Esophagus mucosa (tissue), 1 donor: ENCODE data around the gene USF3. TPM values are rescaled to one million over a fixed set of nuclear protein-coding genes. Genes with fewer than 3 reads are reported as not detected.
"Not testable (repeated sequence)": the region's sequence is repeated elsewhere in the genome, so short reads cannot be mapped to it uniquely, and the experiment has no call there.

Experiments used
- ATAC-seq: fragments of 200-7000 bp; cut with Tn5 transposase; one replicate; pipeline ENCODE4 v1.9.1; 2020
- total RNA-seq: library from RNA; stranded (reverse); gene quantifications from one replicate; pipeline ENCODE4 v1.2.4, GENCODE V29; 2023
- donor health status: DM: yes; HTN: yes; CAD: no.

The USF3 gene
- total RNA-seq, 1 donor from 2014 or later = 10.7 TPM

DNA sequence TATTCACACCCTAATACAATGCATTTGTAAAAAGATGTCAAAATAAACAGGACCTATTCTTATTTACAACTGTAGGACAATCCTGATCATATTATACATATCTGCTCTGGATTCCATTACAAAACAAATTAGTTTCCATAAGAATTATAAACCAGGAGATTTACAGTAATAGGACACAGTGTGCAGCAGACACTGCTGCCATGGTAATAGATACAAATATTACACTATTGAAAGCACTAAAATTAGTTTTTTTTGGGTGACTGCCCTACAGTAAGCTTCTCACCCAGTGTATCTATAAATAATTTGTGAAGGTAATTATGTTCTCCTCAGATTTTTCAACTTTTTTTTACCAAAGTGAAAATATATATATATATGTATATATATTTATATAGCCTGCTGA lies 47.9 kb downstream of the USF3 start:
- ATAC-seq = no peak

DNA sequence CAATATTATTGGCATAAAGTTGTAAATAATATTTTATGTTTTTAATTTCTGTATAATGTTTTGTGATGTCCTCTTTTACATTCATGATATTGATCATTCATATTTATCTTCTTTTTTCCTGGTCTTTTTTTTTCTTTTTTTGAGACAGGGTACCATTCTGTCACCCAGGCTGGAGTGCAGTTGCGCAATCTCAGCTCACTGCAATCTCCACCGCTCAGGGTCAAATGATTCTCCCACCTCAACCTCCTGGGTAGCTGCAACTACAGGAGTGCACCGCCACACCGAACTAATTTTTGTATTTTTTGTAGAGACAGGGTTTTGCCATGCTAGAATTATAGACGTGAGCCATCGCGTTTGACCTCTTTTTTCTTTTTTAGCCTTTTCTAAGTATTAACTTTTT lies 52.9 kb downstream of the USF3 start:
- ATAC-seq = no peak

DNA sequence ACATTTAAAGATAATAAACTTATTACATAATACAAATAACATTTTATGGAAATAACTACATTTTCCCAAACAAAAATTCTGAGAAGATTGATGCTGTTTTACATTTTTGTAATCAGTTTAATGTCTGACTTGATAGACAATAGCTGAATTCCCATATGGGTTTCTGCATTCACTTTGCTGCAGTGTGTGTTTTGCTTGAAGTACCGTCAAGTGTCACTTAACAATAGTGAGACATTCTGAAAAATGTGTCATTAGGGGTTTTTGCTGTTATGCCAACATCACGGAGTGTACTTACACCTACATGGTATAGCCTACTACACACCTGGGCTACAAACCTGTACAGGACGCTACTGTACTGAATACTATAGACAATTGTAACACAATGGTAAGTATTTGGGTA lies 57.5 kb downstream of the USF3 start:
- ATAC-seq = no peak

DNA sequence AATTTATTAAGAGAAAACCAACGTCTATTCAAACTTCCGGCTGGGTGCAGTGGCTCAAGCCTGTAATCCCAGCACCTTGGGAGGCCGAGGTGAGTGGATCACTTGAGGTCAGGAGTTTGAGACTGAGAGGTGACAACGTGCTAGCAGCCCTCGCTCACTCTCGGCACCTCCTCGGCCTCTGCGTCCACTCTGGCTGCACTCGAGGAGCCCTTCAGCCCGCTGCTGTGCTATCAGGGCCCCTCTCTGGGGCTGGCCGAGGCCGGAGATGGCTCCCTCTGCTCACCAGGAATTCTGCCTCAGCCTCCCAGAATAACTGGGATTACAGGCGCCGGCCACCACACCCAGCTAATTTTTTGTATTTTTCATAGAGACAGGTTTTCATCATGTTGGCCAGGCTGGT lies 58.7 kb downstream of the USF3 start:
- no peak for ATAC-seq

DNA sequence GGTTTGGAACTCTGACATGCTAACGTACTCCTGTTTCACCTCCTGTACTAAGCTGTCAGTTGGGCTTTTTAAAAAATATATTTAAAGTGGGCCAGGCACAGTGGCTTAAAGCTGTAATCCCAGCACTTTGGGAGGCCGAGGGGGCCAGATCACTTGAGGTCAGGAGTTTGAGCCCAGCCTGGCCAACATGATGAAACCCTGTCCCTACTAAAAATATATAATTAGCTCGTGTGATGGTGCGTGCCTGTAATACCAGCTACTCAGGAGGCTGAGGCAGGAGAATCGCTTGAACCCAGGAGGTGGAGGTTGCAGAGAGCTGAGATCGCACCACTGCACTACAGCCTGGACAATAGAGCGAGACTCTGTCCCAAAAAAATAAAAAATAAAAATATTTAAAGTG lies 60.4 kb downstream of the USF3 start:
- not testable (repeated sequence) for ATAC-seq

DNA sequence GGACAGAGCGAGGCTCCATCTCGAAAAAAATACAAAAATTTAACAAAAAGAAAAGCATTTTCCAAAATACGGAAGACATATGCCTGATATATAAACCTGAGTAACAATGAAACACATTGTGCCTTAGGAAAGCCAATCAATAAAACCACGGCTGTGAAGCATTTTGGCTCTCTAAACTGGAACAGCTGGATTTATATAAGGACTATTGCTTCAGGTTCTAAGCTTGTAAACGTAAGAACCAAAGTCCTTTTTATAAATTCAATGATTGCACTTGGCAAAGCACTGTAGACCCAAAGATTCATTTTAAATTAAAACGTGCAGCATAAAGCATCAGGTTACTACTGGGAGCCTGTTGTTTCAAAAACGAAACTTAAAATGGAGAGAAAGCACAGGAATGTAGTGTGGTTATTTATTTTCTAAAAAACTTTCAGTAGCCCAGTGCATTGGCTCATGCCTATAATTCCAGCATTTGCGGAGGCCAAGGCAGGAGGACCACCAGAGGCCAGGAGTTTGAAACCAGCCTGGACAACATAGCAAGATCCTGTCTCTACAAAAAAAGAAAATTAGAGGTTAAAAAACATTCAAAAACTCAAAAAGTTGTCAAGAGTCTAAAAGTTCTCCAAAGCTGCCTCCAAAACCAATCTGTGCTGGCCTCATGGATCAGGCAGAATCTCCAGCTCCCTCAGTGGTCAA lies 61.5 kb downstream of the USF3 start:
- ATAC-seq = no peak

DNA sequence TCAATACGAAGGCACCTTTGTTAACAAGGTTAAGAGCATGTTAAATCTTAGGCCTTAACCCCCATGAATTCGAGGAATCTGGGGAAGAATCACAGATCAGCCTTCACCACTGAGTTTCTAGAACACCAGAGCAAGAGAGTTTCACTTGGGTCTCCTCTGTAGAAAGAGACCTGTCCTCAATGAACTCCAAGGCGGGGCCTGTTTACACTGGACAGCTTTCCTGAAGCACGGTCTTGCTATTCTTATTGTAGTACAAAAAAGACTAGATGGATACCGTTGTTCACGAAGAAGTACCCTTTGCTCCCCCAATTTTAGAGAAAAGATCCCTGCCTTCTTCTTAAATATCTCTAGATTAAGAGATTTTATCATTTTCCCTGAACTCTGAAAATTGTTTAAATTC lies 64.9 kb downstream of the USF3 start:
- ATAC-seq = no peak

DNA sequence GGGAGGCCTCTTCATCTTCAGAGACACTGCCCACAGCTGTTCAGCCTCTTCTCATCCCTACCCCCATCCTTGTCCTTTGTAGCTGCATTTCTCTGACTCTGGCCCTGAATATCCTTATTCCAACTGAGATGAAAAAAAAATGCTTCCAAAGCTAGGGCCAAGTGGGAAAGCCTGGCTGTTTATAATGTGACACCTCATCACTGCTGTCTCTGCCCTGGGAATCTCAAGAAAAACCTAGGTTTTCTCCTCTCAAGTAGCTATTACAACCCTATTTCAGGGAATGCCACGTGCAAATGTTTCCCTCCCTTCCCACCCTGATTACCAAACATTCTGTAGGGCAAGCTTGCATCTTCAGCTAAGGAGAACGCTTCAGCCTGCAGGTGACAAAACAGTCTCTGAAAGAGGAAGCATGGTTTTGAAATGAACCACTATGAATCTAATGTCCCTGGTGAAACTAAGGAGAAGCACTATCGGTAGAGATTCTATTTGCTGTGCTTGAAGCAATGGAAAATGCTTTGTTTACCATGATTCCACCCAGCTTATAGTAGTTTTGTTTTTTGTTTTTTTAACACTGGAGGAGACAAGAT lies 65.4 kb downstream of the USF3 start:
- ATAC-seq = no peak

DNA sequence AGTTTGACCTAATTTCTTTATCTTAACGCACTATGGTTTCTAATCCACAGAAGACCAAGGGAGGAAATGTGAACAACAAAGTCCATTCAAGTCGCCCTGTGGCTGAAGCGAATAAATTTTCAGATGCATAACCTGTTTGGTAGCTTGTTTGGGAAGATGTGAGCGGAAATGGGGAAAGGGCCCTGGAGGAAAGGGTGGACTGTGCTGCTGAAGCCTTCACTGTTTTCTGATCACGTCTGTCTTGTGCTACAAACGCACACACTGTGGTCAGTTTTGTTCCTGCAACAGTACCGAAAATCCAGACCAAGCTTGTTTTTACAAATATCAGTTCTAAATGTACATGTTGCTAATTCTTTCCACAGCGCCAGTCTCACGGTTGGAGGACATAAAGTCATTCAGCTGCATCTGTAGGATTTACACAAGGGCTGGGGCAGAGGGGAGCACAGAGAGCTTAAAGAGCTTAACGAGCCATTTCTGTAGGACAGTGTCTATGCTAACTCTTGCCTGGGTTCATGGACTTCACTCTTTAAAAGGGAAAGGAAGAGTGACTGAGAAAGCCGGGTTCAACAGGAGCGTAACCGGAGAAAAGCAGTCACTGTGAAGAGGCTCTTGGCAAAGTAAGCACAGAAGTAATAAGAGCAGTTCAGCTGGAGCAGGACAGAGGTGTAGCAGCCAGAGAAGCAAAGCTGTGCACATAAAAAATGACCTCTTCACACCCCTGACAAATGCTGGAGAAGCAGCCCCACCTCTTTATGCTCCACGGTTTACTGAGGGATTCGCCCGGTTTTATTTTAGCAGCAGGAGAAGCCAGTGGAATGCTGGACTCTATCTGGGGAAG lies 66.6 kb downstream of the USF3 start:
- no peak for ATAC-seq

DNA sequence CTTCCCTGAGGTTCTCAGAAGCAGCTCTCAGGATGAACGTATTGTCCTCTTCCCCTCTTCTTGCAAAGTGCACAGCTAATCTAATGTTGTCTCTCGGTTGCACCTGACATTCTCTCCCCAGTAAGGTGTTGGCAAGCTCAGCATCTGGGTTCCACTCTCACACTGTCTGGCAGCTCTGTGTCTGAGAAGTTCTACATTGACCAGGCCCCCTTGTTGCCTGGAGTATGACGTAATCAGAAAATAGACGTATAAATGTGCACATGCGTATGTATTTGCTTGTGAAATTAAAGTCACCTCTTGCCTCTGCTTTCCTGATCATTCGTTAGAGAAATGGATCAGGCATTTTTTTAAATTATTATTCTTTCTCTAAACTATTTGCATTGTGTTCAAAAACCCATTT lies 67.7 kb downstream of the USF3 start:
- ATAC-seq = no peak

DNA sequence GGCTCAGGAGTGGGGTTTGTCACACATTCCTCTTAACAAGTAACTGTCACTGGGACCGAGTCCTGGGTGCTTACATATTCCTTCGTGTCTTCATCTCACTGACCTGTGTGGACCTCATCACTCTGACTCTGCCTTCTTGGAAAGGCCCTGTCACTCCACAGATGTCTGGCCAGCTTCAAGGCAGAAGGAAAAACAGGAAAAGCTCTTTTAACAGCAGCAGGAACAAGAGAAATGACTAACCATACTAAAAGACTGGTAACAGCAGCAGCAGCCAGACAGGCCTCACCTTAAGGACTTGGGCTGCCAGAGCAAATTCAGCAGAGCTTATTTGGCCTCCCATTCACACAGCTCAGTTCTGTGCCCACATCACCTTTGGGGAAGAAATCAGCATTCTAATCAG lies 68.1 kb downstream of the USF3 start:
- ATAC-seq = no peak

DNA sequence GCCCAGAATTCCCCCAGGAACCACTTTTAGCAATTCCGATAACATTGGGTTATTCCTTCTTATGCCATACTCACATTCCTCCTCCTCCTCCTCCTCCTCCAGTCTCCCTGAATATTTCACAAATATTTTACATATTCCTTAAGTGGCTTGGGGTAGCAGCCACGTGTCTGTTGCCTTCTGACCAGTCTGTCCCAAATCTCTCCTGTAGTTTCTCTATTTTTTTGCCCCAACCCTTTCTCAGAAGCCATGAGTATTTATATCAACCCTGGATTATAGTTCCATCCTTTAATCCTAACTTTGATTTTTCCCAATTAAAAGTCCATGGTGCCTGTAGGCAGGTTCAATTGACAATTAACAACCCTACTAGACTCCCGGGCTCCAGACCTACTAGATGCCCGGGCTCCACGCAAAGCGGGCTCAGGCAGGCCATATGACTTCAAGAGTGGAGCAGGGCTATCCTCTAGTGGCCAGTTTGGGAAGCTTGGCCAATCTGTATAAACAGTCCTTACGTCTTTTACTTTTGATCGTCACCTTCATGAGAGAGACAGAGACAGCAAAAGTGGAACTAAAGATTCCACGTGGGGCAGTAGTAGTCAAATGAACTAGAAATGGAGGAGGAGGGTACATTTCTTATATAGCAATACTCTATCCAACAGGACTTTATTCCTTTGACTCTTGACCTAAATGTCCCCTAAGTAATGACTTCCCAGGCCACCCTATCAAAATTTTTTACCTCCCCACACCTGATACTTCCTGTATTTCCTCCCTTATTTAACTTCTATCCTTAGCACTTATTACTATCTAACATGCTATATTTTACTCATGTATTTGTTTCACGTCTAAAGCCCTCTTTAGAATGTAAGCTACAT lies 69.7 kb downstream of the USF3 start:
- peak; percentile 81 for ATAC-seq

DNA sequence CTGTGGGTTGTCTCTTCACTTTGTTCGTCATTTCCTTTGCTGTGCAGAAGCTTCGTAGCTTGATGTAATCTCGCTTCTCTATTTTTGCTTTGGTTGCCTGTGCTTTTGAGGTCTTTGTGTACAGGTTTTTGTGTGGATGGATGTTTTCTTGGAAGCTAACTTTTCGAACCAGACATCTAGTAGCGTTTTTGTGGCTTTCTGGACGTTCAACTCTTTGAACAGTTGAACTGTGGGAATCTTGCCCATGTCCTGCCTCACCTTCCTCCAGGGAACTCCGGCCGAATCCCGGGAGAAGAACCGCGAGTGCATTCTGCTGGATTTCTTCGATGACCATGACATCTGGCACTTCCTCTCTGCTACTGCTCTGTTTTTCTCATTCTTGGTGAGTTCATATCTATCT lies 70.6 kb downstream of the USF3 start:
- ATAC-seq = no peak

DNA sequence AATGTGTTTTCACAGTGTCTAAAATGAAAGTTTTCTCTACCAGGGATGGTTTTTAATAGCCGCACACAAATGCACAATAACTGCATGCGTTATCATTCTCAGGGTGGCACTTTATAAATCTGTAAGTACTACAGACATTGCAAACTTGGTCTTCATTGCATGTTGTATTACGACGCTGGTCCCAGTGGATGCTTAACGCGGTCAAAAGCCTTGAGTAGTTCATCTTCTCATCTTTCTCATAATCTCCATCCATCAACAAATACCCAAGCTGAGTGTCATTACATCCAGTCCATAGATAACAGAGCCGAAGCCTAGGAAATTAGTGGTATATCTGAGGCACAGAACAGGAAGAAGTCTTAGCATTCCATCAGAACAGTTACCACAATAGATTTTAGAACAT lies 72.6 kb downstream of the USF3 start:
- ATAC-seq = no peak

DNA sequence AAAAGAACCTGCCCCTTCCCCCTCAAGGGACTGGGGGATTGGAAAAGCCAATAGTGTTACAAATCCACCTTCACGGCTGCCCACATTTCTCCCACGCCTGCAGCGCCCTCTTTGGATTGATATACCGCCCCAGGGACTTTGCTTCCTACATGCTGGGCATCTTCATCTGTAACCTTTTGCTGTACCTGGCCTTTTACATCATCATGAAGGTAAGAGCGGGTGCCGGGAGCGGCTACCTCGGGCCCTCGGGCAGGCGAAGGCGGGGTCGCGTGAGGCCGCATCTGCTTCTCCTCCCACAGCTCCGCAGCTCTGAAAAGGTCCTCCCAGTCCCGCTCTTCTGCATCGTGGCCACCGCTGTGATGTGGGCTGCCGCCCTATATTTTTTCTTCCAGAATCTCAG lies 73.1 kb downstream of the USF3 start:
- ATAC-seq = no peak

DNA sequence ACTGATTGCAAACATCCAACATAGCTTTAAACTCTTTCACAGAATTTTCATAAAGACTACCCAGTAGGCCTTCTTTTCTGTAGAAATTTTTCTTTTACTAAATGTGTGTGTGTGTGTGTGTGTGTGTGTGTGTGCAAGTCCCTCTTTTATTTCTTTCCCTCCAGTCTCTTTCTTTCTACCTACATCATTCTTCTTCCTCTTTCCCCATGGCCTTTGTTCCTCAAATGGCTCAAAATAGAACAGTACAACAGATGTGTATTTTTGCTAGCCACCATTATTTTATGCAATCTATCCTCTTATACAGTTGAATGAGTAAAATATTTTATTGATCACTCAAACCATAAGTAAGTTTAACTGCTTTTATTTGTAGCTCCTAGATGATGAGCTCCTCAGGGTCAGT lies 76.4 kb downstream of the USF3 start:
- no peak for ATAC-seq

DNA sequence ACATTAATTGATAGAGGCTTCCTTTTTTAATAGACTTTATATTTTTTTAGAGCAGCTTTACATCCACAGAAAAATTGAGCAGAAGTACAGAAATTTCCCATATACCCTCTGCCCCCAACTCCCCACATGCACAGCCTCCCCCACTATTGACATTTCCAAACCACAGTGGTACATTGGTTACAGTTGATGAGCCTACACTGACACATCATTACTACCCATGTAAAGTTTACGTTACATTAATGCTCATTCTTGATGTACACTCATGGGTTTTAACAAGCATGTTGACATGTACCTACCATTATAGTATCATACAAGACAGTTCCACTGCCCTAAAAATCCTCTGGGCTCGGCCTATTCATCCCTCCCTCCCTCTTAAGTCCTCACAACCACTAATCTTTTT lies 78.7 kb downstream of the USF3 start:
- ATAC-seq = no peak

DNA sequence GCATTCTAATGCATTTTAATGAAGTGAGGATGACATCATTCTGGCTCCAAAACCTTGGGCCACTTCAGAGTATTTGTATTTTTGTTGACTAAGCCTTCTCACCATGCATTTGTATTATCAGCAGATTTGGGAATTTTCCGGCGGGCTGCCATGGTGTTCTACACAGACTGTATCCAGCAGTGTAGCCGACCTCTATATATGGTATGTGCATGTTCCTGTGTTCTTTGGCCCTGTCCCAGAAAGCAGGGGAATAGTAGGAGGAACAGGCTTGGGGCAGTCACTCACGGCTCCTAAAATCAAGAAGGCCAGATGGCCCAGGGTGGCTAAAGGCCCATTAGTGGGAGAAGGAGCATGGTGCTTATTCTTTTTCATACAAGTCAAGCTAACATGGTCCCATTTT lies 80.5 kb downstream of the USF3 start:
- ATAC-seq = no peak

DNA sequence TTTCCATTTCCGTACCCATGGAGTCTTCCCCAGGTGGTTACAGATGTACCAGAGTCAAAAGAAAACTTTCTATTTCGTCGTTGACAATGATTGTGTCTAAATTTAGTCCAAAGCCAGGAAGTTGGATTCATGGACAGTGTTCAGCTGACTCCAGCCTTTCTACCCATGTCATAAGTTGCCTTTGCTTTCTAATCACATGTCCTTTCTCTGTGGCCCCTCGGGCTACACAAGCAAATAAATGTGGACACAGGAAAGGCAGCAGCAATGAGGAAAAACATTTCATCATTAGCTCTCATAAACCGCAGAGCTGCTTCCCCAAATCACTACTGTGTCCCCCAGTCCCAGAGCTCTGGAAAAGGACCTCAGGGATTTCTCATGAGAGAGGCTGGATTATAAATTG lies 82.0 kb downstream of the USF3 start:
- ATAC-seq = no peak

DNA sequence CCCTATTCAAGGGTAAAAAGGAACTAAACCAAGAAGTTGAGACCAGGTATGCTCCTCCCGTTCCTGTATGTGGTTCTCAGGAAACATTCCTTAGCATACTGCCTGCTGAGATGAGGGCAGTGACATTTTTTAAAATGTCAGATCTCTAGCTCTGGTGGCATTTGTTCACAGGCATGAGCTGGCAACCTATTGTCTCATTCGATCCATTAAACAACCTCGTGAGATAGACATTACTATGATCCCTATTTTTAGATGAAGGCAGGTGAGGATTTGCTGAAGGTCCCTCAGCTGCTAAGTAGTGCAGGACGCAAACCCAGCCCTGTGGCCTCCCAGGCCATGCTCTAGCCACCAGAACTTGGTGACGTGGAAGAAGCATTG lies 89.2 kb downstream of the USF3 start:
- no peak for ATAC-seq

DNA sequence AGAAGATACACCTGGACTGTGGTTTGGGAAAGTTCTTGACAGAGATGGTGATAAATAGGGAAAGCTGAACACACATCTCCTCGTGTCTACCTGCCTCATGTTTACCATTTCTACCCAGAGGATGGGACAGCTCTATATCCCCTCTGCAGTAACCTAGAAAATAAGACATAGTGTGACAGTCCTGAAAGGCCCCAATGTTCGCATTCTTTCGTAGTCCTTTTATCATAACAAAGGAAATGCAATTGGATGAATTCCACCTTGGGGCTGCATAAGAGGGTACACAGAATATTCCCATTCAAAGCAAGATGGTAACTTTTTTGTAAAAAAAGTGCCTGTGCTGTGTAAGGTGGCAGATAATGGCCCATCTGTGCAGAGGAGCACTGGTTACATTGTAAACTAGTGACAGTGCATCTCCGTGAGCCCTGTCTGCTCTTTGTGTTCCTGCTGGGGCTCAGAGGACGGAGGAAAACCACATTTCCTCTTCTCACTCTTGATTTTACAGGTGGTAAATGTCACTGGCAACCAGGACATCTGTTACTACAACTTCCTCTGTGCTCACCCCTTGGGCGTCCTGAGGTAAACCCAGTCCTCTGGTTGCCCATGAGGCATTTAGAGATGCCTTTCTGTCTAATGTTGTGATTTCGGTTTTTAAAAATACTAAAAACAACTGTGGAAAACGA lies 89.8 kb downstream of the USF3 start:
- peak; percentile 52 for ATAC-seq

DNA sequence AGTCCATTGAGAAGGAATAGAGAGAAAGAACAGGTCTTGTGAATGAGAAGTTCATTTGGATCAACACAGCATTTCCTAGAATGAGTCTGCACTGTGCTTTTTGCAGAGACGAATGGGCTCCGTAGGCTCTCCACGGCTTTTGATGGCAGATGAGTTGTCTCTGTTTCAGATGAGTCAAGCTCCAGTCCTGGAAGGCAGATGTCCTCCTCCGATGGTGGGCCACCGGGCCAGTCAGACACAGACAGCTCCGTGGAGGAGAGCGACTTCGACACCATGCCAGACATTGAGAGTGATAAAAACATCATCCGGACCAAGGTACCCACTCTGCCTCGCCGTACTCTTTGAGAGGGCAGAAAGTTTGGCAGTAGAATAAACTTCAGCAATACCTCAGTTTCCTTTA lies 93.6 kb downstream of the USF3 start:
- no peak for ATAC-seq

DNA sequence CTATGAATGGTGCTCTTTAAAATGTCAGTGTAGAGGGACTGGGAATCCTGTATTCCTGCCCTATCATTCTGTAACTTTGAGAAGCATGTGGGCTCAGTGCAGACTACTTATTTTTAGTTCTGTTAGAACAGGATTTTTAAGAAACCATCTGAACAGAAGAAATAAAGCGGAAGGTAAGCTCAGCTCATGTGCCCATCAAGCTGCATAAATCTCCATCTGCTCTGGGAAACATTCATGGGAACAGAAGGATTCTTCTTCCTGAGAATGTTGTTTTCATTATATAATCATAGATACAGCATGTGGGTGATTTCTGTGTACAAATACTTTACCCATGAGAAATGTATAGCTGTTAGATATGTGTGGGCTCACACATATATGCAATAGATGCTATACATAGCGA lies 94.2 kb downstream of the USF3 start:
- no peak for ATAC-seq
